ENCODE data around the gene DSCAM.

The DSCAM gene

GRCh38 chr21:40436261-40436660, 410.7 kb downstream of the DSCAM start:
- POLR2A ChIA-PET, result no interaction called here
- 100% methylated on average over 1 of the region's 1 CpG for WGBS (ENCODE audit: insufficient coverage)
- Histone ChIP-seq H3K27ac (ENCODE audit: insufficient read depth in 1 of 2, low read depth in 1 of 2, low read length in 2 of 2, poor library complexity in 1 of 2, severe bottlenecking in 2 of 2) (no peak overlapping the region), H3K4me3 (ENCODE audit: control insufficient read depth in 1 of 7, extremely low read depth in 1 of 7, insufficient read depth in 4 of 7, low read depth in 2 of 7, low read length in 6 of 7) (no peak overlapping the region), H3K27me3 (replicated peaks in 2 of 5; ENCODE audit: control insufficient read depth in 4 of 5, insufficient read depth in 5 of 5, low read length in 4 of 5) (no peaks in the 10 kb centered on the region), H3K36me3 (ENCODE audit: control insufficient read depth in 4 of 4, insufficient read depth in 4 of 4, low read length in 3 of 4) (no peaks in the 10 kb centered on the region), H3K4me1 (ENCODE audit: control extremely low read depth in 1 of 4, control insufficient read depth in 4 of 4, insufficient read depth in 4 of 4, low read length in 3 of 4) (no peaks in the 10 kb centered on the region), H3K9me3 (ENCODE audit: control extremely low read depth in 1 of 5, control insufficient read depth in 4 of 5, insufficient read depth in 2 of 5, low read depth in 1 of 5, low read length in 4 of 5) (peaks cover 0 to 9% (median 0%) of the 10 kb centered on the region in 5 experiments)
- DNase-seq, result no peak
- CTCF ChIA-PET, result no interaction called here

GRCh38 chr21:40433538-40433937, 413.4 kb downstream of the DSCAM start:
- H3K4me1 ChIP-seq (ENCODE audit: control extremely low read depth in 1 of 4, control insufficient read depth in 4 of 4, insufficient read depth in 4 of 4, low read length in 3 of 4), result no peaks in the 10 kb centered on the region
- 95% methylated on average over 2 of the region's 2 CpGs for WGBS (ENCODE audit: insufficient coverage)
- H3K27ac ChIP-seq (ENCODE audit: insufficient read depth in 1 of 2, low read depth in 1 of 2, low read length in 2 of 2, poor library complexity in 1 of 2, severe bottlenecking in 2 of 2), result no peak overlapping the region
- H3K27me3 ChIP-seq (replicated peaks in 2 of 5; ENCODE audit: control insufficient read depth in 4 of 5, insufficient read depth in 5 of 5, low read length in 4 of 5), result no peaks in the 10 kb centered on the region
- no peaks in the 10 kb centered on the region for H3K36me3 ChIP-seq (ENCODE audit: control insufficient read depth in 4 of 4, insufficient read depth in 4 of 4, low read length in 3 of 4)
- no peaks in the 10 kb centered on the region for H3K9me3 ChIP-seq (ENCODE audit: control extremely low read depth in 1 of 5, control insufficient read depth in 4 of 5, insufficient read depth in 2 of 5, low read depth in 1 of 5, low read length in 4 of 5)
- no peak overlapping the region for H3K4me3 ChIP-seq (ENCODE audit: control insufficient read depth in 1 of 7, extremely low read depth in 1 of 7, insufficient read depth in 4 of 7, low read depth in 2 of 7, low read length in 6 of 7)
- no peak for DNase-seq
- POLR2A ChIA-PET, result no interaction called here
- CTCF ChIA-PET, result no interaction called here

- no peak for DNase-seq
- ChIA-PET CTCF (no interaction called here), POLR2A (no interaction called here)
- 91% methylated on average over 1 of the region's 1 CpG for WGBS (ENCODE audit: insufficient coverage)
- H3K27ac ChIP-seq (ENCODE audit: insufficient read depth in 1 of 2, low read depth in 1 of 2, low read length in 2 of 2, poor library complexity in 1 of 2, severe bottlenecking in 2 of 2), result no peak overlapping the region
- no peaks in the 10 kb centered on the region for H3K4me1 ChIP-seq (ENCODE audit: control extremely low read depth in 1 of 4, control insufficient read depth in 4 of 4, insufficient read depth in 4 of 4, low read length in 3 of 4)
- no peak overlapping the region for H3K4me3 ChIP-seq (ENCODE audit: control insufficient read depth in 1 of 7, extremely low read depth in 1 of 7, insufficient read depth in 4 of 7, low read depth in 2 of 7, low read length in 6 of 7)
- H3K36me3 ChIP-seq (ENCODE audit: control insufficient read depth in 4 of 4, insufficient read depth in 4 of 4, low read length in 3 of 4), result no peaks in the 10 kb centered on the region
- peaks cover 0 to 2% (median 0%) of the 10 kb centered on the region in 5 experiments for H3K9me3 ChIP-seq (ENCODE audit: control extremely low read depth in 1 of 5, control insufficient read depth in 4 of 5, insufficient read depth in 2 of 5, low read depth in 1 of 5, low read length in 4 of 5)
- peaks cover 0 to 2% (median 0%) of the 10 kb centered on the region in 5 experiments for H3K27me3 ChIP-seq (replicated peaks in 2 of 5; ENCODE audit: control insufficient read depth in 4 of 5, insufficient read depth in 5 of 5, low read length in 4 of 5)
Measured at GRCh38 chr21:40425981-40426380, 421.0 kb downstream of the DSCAM start.

GRCh38 chr21:40422896-40423635, 423.9 kb downstream of the DSCAM start:
- Histone ChIP-seq H3K36me3 (ENCODE audit: control insufficient read depth in 4 of 4, insufficient read depth in 4 of 4, low read length in 3 of 4) (no peaks in the 10 kb centered on the region), H3K4me1 (ENCODE audit: control extremely low read depth in 1 of 4, control insufficient read depth in 4 of 4, insufficient read depth in 4 of 4, low read length in 3 of 4) (no peaks in the 10 kb centered on the region), H3K27ac (ENCODE audit: insufficient read depth in 1 of 2, low read depth in 1 of 2, low read length in 2 of 2, poor library complexity in 1 of 2, severe bottlenecking in 2 of 2) (no peak overlapping the region), H3K4me3 (ENCODE audit: control insufficient read depth in 1 of 7, extremely low read depth in 1 of 7, insufficient read depth in 4 of 7, low read depth in 2 of 7, low read length in 6 of 7) (no peak overlapping the region), H3K9me3 (ENCODE audit: control extremely low read depth in 1 of 5, control insufficient read depth in 4 of 5, insufficient read depth in 2 of 5, low read depth in 1 of 5, low read length in 4 of 5) (peaks cover 0 to 3% (median 0%) of the 10 kb centered on the region in 5 experiments), H3K27me3 (replicated peaks in 2 of 5; ENCODE audit: control insufficient read depth in 4 of 5, insufficient read depth in 5 of 5, low read length in 4 of 5) (peaks cover 0 to 2% (median 0%) of the 10 kb centered on the region in 5 experiments)
- POLR2A ChIA-PET, result no interaction called here
- no peak for DNase-seq
- WGBS (ENCODE audit: insufficient coverage), result 94% methylated on average over 8 of the region's 12 CpGs
- CTCF ChIA-PET, result no interaction called here

GRCh38 chr21:40421121-40421520, 425.8 kb downstream of the DSCAM start:
- 97% methylated on average over 3 of the region's 4 CpGs for WGBS (ENCODE audit: insufficient coverage)
- peaks cover 0 to 3% (median 0%) of the 10 kb centered on the region in 5 experiments for H3K9me3 ChIP-seq (ENCODE audit: control extremely low read depth in 1 of 5, control insufficient read depth in 4 of 5, insufficient read depth in 2 of 5, low read depth in 1 of 5, low read length in 4 of 5)
- H3K4me1 ChIP-seq (ENCODE audit: control extremely low read depth in 1 of 4, control insufficient read depth in 4 of 4, insufficient read depth in 4 of 4, low read length in 3 of 4), result no peaks in the 10 kb centered on the region
- no peak overlapping the region for H3K27ac ChIP-seq (ENCODE audit: insufficient read depth in 1 of 2, low read depth in 1 of 2, low read length in 2 of 2, poor library complexity in 1 of 2, severe bottlenecking in 2 of 2)
- CTCF ChIA-PET, result no interaction called here
- H3K27me3 ChIP-seq (replicated peaks in 2 of 5; ENCODE audit: control insufficient read depth in 4 of 5, insufficient read depth in 5 of 5, low read length in 4 of 5), result no peaks in the 10 kb centered on the region
- no peaks in the 10 kb centered on the region for H3K36me3 ChIP-seq (ENCODE audit: control insufficient read depth in 4 of 4, insufficient read depth in 4 of 4, low read length in 3 of 4)
- DNase-seq, result no peak
- POLR2A ChIA-PET, result no interaction called here
- no peak overlapping the region for H3K4me3 ChIP-seq (ENCODE audit: control insufficient read depth in 1 of 7, extremely low read depth in 1 of 7, insufficient read depth in 4 of 7, low read depth in 2 of 7, low read length in 6 of 7)

GRCh38 chr21:40416572-40416971, 430.4 kb downstream of the DSCAM start:
- no peaks in the 10 kb centered on the region for H3K27me3 ChIP-seq (replicated peaks in 2 of 5; ENCODE audit: control insufficient read depth in 4 of 5, insufficient read depth in 5 of 5, low read length in 4 of 5)
- ChIA-PET POLR2A (no interaction called here), CTCF (interaction anchor here (0.6 kb wide), 1 partner anchor 764 kb away, joined by 3 read pairs; no protein-coding TSS in a partner anchor)
- H3K4me3 ChIP-seq (ENCODE audit: control insufficient read depth in 1 of 7, extremely low read depth in 1 of 7, insufficient read depth in 4 of 7, low read depth in 2 of 7, low read length in 6 of 7), result no peak overlapping the region
- DNase-seq, result no peak
- H3K9me3 ChIP-seq (ENCODE audit: control extremely low read depth in 1 of 5, control insufficient read depth in 4 of 5, insufficient read depth in 2 of 5, low read depth in 1 of 5, low read length in 4 of 5), result peaks cover 0 to 3% (median 0%) of the 10 kb centered on the region in 5 experiments
- H3K36me3 ChIP-seq (ENCODE audit: control insufficient read depth in 4 of 4, insufficient read depth in 4 of 4, low read length in 3 of 4), result no peaks in the 10 kb centered on the region
- no peak overlapping the region for H3K27ac ChIP-seq (ENCODE audit: insufficient read depth in 1 of 2, low read depth in 1 of 2, low read length in 2 of 2, poor library complexity in 1 of 2, severe bottlenecking in 2 of 2)
- no peaks in the 10 kb centered on the region for H3K4me1 ChIP-seq (ENCODE audit: control extremely low read depth in 1 of 4, control insufficient read depth in 4 of 4, insufficient read depth in 4 of 4, low read length in 3 of 4)

- Histone ChIP-seq H3K27ac (ENCODE audit: insufficient read depth in 1 of 2, low read depth in 1 of 2, low read length in 2 of 2, poor library complexity in 1 of 2, severe bottlenecking in 2 of 2) (no peak overlapping the region), H3K4me1 (ENCODE audit: control extremely low read depth in 1 of 4, control insufficient read depth in 4 of 4, insufficient read depth in 4 of 4, low read length in 3 of 4) (no peaks in the 10 kb centered on the region), H3K36me3 (ENCODE audit: control insufficient read depth in 4 of 4, insufficient read depth in 4 of 4, low read length in 3 of 4) (no peaks in the 10 kb centered on the region), H3K27me3 (replicated peaks in 2 of 5; ENCODE audit: control insufficient read depth in 4 of 5, insufficient read depth in 5 of 5, low read length in 4 of 5) (no peaks in the 10 kb centered on the region), H3K4me3 (ENCODE audit: control insufficient read depth in 1 of 7, extremely low read depth in 1 of 7, insufficient read depth in 4 of 7, low read depth in 2 of 7, low read length in 6 of 7) (no peak overlapping the region), H3K9me3 (ENCODE audit: control extremely low read depth in 1 of 5, control insufficient read depth in 4 of 5, insufficient read depth in 2 of 5, low read depth in 1 of 5, low read length in 4 of 5) (peaks cover 0 to 2% (median 0%) of the 10 kb centered on the region in 5 experiments)
- ChIA-PET CTCF (no interaction called here), POLR2A (no interaction called here)
- WGBS (ENCODE audit: insufficient coverage), result 33% methylated on average over 2 of the region's 5 CpGs
- no peak for DNase-seq
Measured at GRCh38 chr21:40408561-40408960, 438.4 kb downstream of the DSCAM start.

All from common myeloid progenitor, CD34-positive (primary cell).